Ascending aorta (tissue), 2 donors: ENCODE measurements around the gene LRRIQ1. TPM values are rescaled to one million over a fixed set of nuclear protein-coding genes. Genes with fewer than 3 reads are reported as not detected.
A peak's percentile ranks its signal among the peaks of the same experiment; 100 is the strongest.

Experiments
- DNase-seq, 2 donors: peaks; one replicate each; pipeline ENCODE4 v3.0.0-alpha.2; 2019; ENCODE audit warnings: low spot score in 2 of 2
- H3K27ac ChIP-seq, 2 donors: fragments of 200-600 bp; sonication (generic); one replicate each; pipeline ENCODE4 v1.5.1; 2016 to 2017; ENCODE audit warnings: mild to moderate bottlenecking in 1 of 2
- H3K27me3 ChIP-seq: fragments of 200-600 bp; sonication (generic); one replicate; pipeline ENCODE4 v1.5.1; 2017
- H3K36me3 ChIP-seq, 2 donors: fragments of 200-600 bp; sonication (generic); one replicate each; pipeline ENCODE4 v1.5.1; 2016
- H3K4me1 ChIP-seq, 2 donors: fragments of 200-600 bp; sonication (generic); one replicate each; pipeline ENCODE4 v1.5.1; 2016 to 2017; ENCODE audit warnings: mild to moderate bottlenecking in 1 of 2
- H3K4me3 ChIP-seq, 2 donors: fragments of 200-600 bp; sonication (generic); one replicate each; pipeline ENCODE4 v1.5.1; 2016 to 2017; ENCODE audit warnings: mild to moderate bottlenecking in 1 of 2
- H3K9me3 ChIP-seq, 2 donors: fragments of 200-600 bp; sonication (generic); one replicate each; pipeline ENCODE4 v1.5.1; 2016
- CTCF ChIP-seq, 3 experiments: fragments of 200-600 bp in 2 of 3; fragments of 450-650 bp in 1 of 3; sonication (generic) in 2 of 3; IDR thresholded peaks; one replicate each; pipeline ENCODE4 v1.5.1; 2016 to 2019; ENCODE audit warnings: antibody characterized with exemption in 3 of 3, mild to moderate bottlenecking in 1 of 3, moderate library complexity in 1 of 3
- intact Hi-C: fragments of 100-400 bp; cut with DNase I; formaldehyde crosslinking; loops from one replicate; pipeline ENCODE4 v1.15.1; 2023
- total RNA-seq: library from RNA; depleted of rRNA; stranded (reverse); fragments of >200 nt; gene quantifications from one replicate; pipeline ENCODE4 v1.1.0, GENCODE V29; 2016

Gene LRRIQ1
- total RNA-seq, 1 donor from 2014 or later: not detected

- no peak for TF ChIP-seq CTCF (IDR thresholded peaks at IDR 0.05)
- Histone ChIP-seq H3K9me3 (peaks cover 0 to 6% of the 10 kb centered on the region in 2 donors), H3K4me3 (peak overlapping the region in 1 of 2 donors; percentile 2), H3K27me3 (peaks cover 7% of the 10 kb centered on the region), H3K36me3 (no peaks in the 10 kb centered on the region), H3K27ac (no peak overlapping the region), H3K4me1 (no peaks in the 10 kb centered on the region)
- DNase-seq: no peak
- intact Hi-C loops: no loop called here
Observed at GRCh38 chr12:85273381-85274314, 237.5 kb downstream of the LRRIQ1 start.

GRCh38 chr12:85274315-85274651 lies 238.1 kb downstream of the LRRIQ1 start:
- TF ChIP-seq CTCF (IDR thresholded peaks at IDR 0.05): no peak
- intact Hi-C loops: no loop called here
- H3K27ac ChIP-seq: no peak overlapping the region

GRCh38 chr12:85275374-85275773 lies 239.2 kb downstream of the LRRIQ1 start:
- no peak for DNase-seq
- no peak for TF ChIP-seq CTCF (IDR thresholded peaks at IDR 0.05)
- intact Hi-C loops: no loop called here
- no peak overlapping the region for H3K27ac ChIP-seq
- peaks cover 17% of the 10 kb centered on the region for H3K27me3 ChIP-seq
- no peaks in the 10 kb centered on the region for H3K36me3 ChIP-seq
- H3K4me3 ChIP-seq: no peak overlapping the region
- H3K9me3 ChIP-seq: peaks cover 0 to 13% of the 10 kb centered on the region in 2 donors
- peaks cover 0 to 5% of the 10 kb centered on the region in 2 donors for H3K4me1 ChIP-seq

More at GRCh38 chr12:85274315-85274651, 238.1 kb downstream of the LRRIQ1 start:
- Histone ChIP-seq H3K4me3 (no peak overlapping the region), H3K9me3 (peaks cover 0 to 12% of the 10 kb centered on the region in 2 donors), H3K4me1 (no peaks in the 10 kb centered on the region), H3K27me3 (peaks cover 9% of the 10 kb centered on the region), H3K36me3 (no peaks in the 10 kb centered on the region)
- DNase-seq: no peak

GRCh38 chr12:85277191-85277590 lies 241.0 kb downstream of the LRRIQ1 start:
- H3K36me3 ChIP-seq: no peaks in the 10 kb centered on the region
- intact Hi-C loops: no loop called here
- no peak overlapping the region for H3K4me3 ChIP-seq
- peaks cover 0 to 11% of the 10 kb centered on the region in 2 donors for H3K4me1 ChIP-seq
- DNase-seq: no peak
- H3K27ac ChIP-seq: no peak overlapping the region
- TF ChIP-seq CTCF (IDR thresholded peaks at IDR 0.05): no peak
- H3K27me3 ChIP-seq: peaks cover 17% of the 10 kb centered on the region
- peaks cover 0 to 13% of the 10 kb centered on the region in 2 donors for H3K9me3 ChIP-seq

GRCh38 chr12:85277900-85278597 lies 241.9 kb downstream of the LRRIQ1 start:
- no peak for DNase-seq

More at GRCh38 chr12:85277900-85278597, 241.9 kb downstream of the LRRIQ1 start:
- no peak overlapping the region for H3K4me3 ChIP-seq
- no peak overlapping the region for H3K27ac ChIP-seq
- H3K9me3 ChIP-seq: peaks cover 0 to 13% of the 10 kb centered on the region in 2 donors
- H3K36me3 ChIP-seq: no peaks in the 10 kb centered on the region
- TF ChIP-seq CTCF (IDR thresholded peaks at IDR 0.05): no peak
- intact Hi-C loops: no loop called here
- H3K27me3 ChIP-seq: peaks cover 17% of the 10 kb centered on the region
- peaks cover 0 to 11% of the 10 kb centered on the region in 2 donors for H3K4me1 ChIP-seq
